Caco-2 (cell line): Measurements from ENCODE around the gene TRA2A. TPM values are rescaled to one million over a fixed set of nuclear protein-coding genes. Genes with fewer than 3 reads are reported as not detected.
A peak's percentile ranks its signal among the peaks of the same experiment; 100 is the strongest.

ENCODE experiments used
- BruUV-seq: library from RNA; stranded (reverse); fragments of 400-500 nt; replicated peaks from 2 replicates; lab custom pipeline; 2021; lab: Mats Ljungman, UMichigan
- CTCF ChIA-PET: fragments of 300-600 bp; sonication (Branson Sonifier 250); formaldehyde crosslinking; loops from one replicate; lab custom pipeline; 2022; ENCODE audit warnings: antibody characterized with exemption; lab: Charles Lee
- POLR2A ChIA-PET: fragments of 300-600 bp; sonication (Branson Sonifier 250); formaldehyde crosslinking; loops from one replicate; lab custom pipeline; 2022; ENCODE audit warnings: antibody characterized with exemption; lab: Charles Lee
- DNase-seq, 2 experiments: peaks; one replicate each; pipeline versions ENCODE4 v3.0.0 to v3.0.0-alpha.2; 2020 to 2022
- H3K27me3 ChIP-seq: replicated peaks from 2 replicates; pipeline ENCODE4 v1.6.0; 2011; ENCODE audit warnings: low read length; ENCODE audit not compliant: control insufficient read depth, insufficient read depth
- H3K36me3 ChIP-seq: 2 replicates; pipeline ENCODE4 v1.5.1; 2011; ENCODE audit warnings: low read length; ENCODE audit not compliant: control insufficient read depth, insufficient read depth
- H3K4me1 ChIP-seq: fragments of 250-450 bp; sonication (Bioruptor Pico); 2 replicates; pipeline ENCODE4 v1.5.1; 2020; ENCODE audit warnings: mild to moderate bottlenecking
- H3K4me3 ChIP-seq: 2 replicates; pipeline ENCODE4 v1.5.1; 2011; ENCODE audit warnings: low read depth, mild to moderate bottlenecking, control low read depth, low read length
- H3K9me3 ChIP-seq: fragments of 250-450 bp; sonication (Bioruptor Pico); 2 replicates; pipeline ENCODE4 v1.5.1; 2020; ENCODE audit warnings: mild to moderate bottlenecking, moderate library complexity
- H3K27ac Mint-ChIP-seq: one replicate; pipeline ENCODE4 v1.8.0; 2022; ENCODE audit warnings: mixed read lengths; ENCODE audit not compliant: unreplicated experiment
- H3K27me3 Mint-ChIP-seq: one replicate; pipeline ENCODE4 v1.8.0; 2022; ENCODE audit warnings: mixed read lengths; ENCODE audit not compliant: insufficient read depth, unreplicated experiment
- H3K36me3 Mint-ChIP-seq: one replicate; pipeline ENCODE4 v1.8.0; 2022; ENCODE audit warnings: mild to moderate bottlenecking, mixed read lengths; ENCODE audit not compliant: insufficient read depth, unreplicated experiment
- H3K4me1 Mint-ChIP-seq: one replicate; pipeline ENCODE4 v1.8.0; 2022; ENCODE audit warnings: low read depth, mixed read lengths; ENCODE audit not compliant: unreplicated experiment
- H3K4me3 Mint-ChIP-seq: one replicate; pipeline ENCODE4 v1.8.0; 2022; ENCODE audit warnings: mild to moderate bottlenecking, moderate library complexity, mixed read lengths; ENCODE audit not compliant: unreplicated experiment
- H3K9me3 Mint-ChIP-seq: one replicate; pipeline ENCODE4 v1.8.0; 2022; ENCODE audit warnings: mixed read lengths; ENCODE audit not compliant: unreplicated experiment
- CTCF ChIP-seq, 2 experiments: fragments of 200-600 bp in 1 of 2; IDR thresholded peaks; 1 replicate in 1 of 2; 2 replicates in 1 of 2; pipeline versions ENCODE4 v1.5.1 to v1.8.0; 2011 to 2022; ENCODE audit warnings: antibody characterized with exemption in 1 of 2, control low read depth in 1 of 2, inconsistent platforms in 1 of 2, low read depth in 1 of 2, low read length in 1 of 2, mild to moderate bottlenecking in 1 of 2, moderate library complexity in 1 of 2; ENCODE audit not compliant: insufficient read depth in 1 of 2, severe bottlenecking in 1 of 2, unreplicated experiment in 1 of 2
- intact Hi-C: fragments of 100-400 bp; cut with micrococcal nuclease; formaldehyde crosslinking; loops from one replicate; pipeline ENCODE4 v1.10.0; 2022; ENCODE audit not compliant: unreplicated experiment
- total RNA-seq: library from RNA; stranded (reverse); gene quantifications from 2 replicates; pipeline ENCODE4 v1.2.3, GENCODE V29; 2022

TRA2A gene
- total RNA-seq, 1 experiment from 2014 or later: 123 TPM

- POLR2A ChIA-PET: no interaction called here
Measured at GRCh38 chr7:23538301-23538700, 6.5 kb upstream of the TRA2A start.

GRCh38 chr7:23533238-23533604 lies 1.4 kb upstream of the TRA2A start:
- Mint-ChIP-seq H3K27me3 (no peaks in the 10 kb centered on the region), H3K27ac (peak overlapping the region; percentile 99), H3K4me3 (peak overlapping the region; percentile 91), H3K9me3 (no peaks in the 10 kb centered on the region), H3K4me1 (peaks cover 16% of the 10 kb centered on the region), H3K36me3 (peaks cover 48% of the 10 kb centered on the region)
- ChIA-PET CTCF (no interaction called here), POLR2A (interaction anchor here (0.5 to 1.1 kb wide), 4 partner anchors 24 to 93 kb away, joined by 4 to 5 read pairs (median 4); no protein-coding TSS in a partner anchor)
- no peaks in the 10 kb centered on the region for H3K9me3 ChIP-seq
- intact Hi-C loops: loop anchor here (5.0 to 10.0 kb wide), 4 partner anchors 101 to 348 kb away; partner anchors contain the start of gene NUP42
- H3K4me1 ChIP-seq: peaks cover 18% of the 10 kb centered on the region
- TF ChIP-seq CTCF (IDR thresholded peaks at IDR 0.05; ENCODE audit: insufficient read depth in 1 of 2, low read depth in 1 of 2, low read length in 1 of 2, severe bottlenecking in 1 of 2, unreplicated experiment in 1 of 2): no peak
- H3K4me3 ChIP-seq: no peak overlapping the region
- BruUV-seq: no TSS peak
- DNase-seq: no peak
- H3K27me3 ChIP-seq: no peaks in the 10 kb centered on the region
- no peaks in the 10 kb centered on the region for H3K36me3 ChIP-seq

More at GRCh38 chr7:23538301-23538700, 6.5 kb upstream of the TRA2A start:
- Histone ChIP-seq H3K36me3 (no peaks in the 10 kb centered on the region), H3K4me3 (no peak overlapping the region), H3K9me3 (no peaks in the 10 kb centered on the region), H3K4me1 (no peaks in the 10 kb centered on the region), H3K27me3 (no peaks in the 10 kb centered on the region)
- TF ChIP-seq CTCF (IDR thresholded peaks at IDR 0.05; ENCODE audit: insufficient read depth in 1 of 2, low read depth in 1 of 2, low read length in 1 of 2, severe bottlenecking in 1 of 2, unreplicated experiment in 1 of 2): no peak
- intact Hi-C loops: loop anchor here (10.0 kb wide), 1 partner anchor 354 kb away; the partner anchor contains the start of gene NUP42
- Mint-ChIP-seq H3K27ac (no peak overlapping the region), H3K4me1 (no peaks in the 10 kb centered on the region), H3K4me3 (no peak overlapping the region), H3K36me3 (no peaks in the 10 kb centered on the region), H3K27me3 (no peaks in the 10 kb centered on the region), H3K9me3 (no peaks in the 10 kb centered on the region)
- CTCF ChIA-PET: no interaction called here
- no TSS peak for BruUV-seq
- no peak for DNase-seq

- H3K4me3 ChIP-seq: peak overlapping the region; percentile 99
- Mint-ChIP-seq H3K9me3 (no peaks in the 10 kb centered on the region), H3K27me3 (no peaks in the 10 kb centered on the region), H3K27ac (peak overlapping the region; percentile 99), H3K4me3 (peak overlapping the region; percentile 91), H3K36me3 (peaks cover 52% of the 10 kb centered on the region), H3K4me1 (peaks cover 16% of the 10 kb centered on the region)
- TF ChIP-seq CTCF (IDR thresholded peaks at IDR 0.05; ENCODE audit: insufficient read depth in 1 of 2, low read depth in 1 of 2, low read length in 1 of 2, severe bottlenecking in 1 of 2, unreplicated experiment in 1 of 2): no peak
- no peak for DNase-seq
- H3K9me3 ChIP-seq: no peaks in the 10 kb centered on the region
- CTCF ChIA-PET: interaction anchor here (1.0 to 1.1 kb wide), 2 partner anchors 9 to 12 kb away, joined by 3 read pairs; no protein-coding TSS in a partner anchor
- TSS peak; percentile 87 for BruUV-seq
- no peaks in the 10 kb centered on the region for H3K36me3 ChIP-seq
- POLR2A ChIA-PET: interaction anchor here (0.5 to 2.2 kb wide), 6 partner anchors 24 to 1212 kb away, joined by 3 to 9 read pairs (median 4); partner anchors contain the start of gene STK31
- intact Hi-C loops: loop anchor here (1.0 to 10.0 kb wide), 5 partner anchors 62 to 348 kb away; partner anchors contain the start of genes IGF2BP3 and NUP42
- no peaks in the 10 kb centered on the region for H3K27me3 ChIP-seq
- peaks cover 18% of the 10 kb centered on the region for H3K4me1 ChIP-seq
Measured at GRCh38 chr7:23532490-23533237, 883 bp upstream of the TRA2A start.
